H9 (cell line): ENCODE measurements around the gene XRCC2. TPM values are rescaled to one million over a fixed set of nuclear protein-coding genes. Genes with fewer than 3 reads are reported as not detected.

Source experiments
- DNase-seq: peaks from one replicate; pipeline ENCODE4 v3.0.0-alpha.2; 2017
- H2AFZ ChIP-seq: one replicate; pipeline ENCODE4 v1.6.1; 2013; ENCODE audit warnings: mild to moderate bottlenecking, low read length, control low read depth, moderate library complexity
- H2AK5ac ChIP-seq: 2 replicates; pipeline ENCODE4 v1.6.1; 2013; ENCODE audit warnings: low read length, control low read depth, mixed read lengths; ENCODE audit not compliant: insufficient read length
- H2BK120ac ChIP-seq: one replicate; pipeline ENCODE4 v1.6.1; 2013; ENCODE audit warnings: low read depth, mild to moderate bottlenecking, low read length, control low read depth, inconsistent platforms; ENCODE audit not compliant: poor library complexity, severe bottlenecking
- H2BK12ac ChIP-seq: 2 replicates; pipeline ENCODE4 v1.6.1; 2013; ENCODE audit warnings: low read length, control low read depth, mixed read lengths, low read depth; ENCODE audit not compliant: insufficient read length
- H2BK15ac ChIP-seq: 2 replicates; pipeline ENCODE4 v1.6.1; 2013; ENCODE audit warnings: low read depth, low read length, control low read depth
- H2BK20ac ChIP-seq: one replicate; pipeline ENCODE4 v1.6.1; 2013; ENCODE audit warnings: low read depth, mild to moderate bottlenecking, low read length, control low read depth, inconsistent platforms; ENCODE audit not compliant: poor library complexity, severe bottlenecking
- H2BK5ac ChIP-seq: 2 replicates; pipeline ENCODE4 v1.6.1; 2013; ENCODE audit warnings: low read length, control low read depth, mixed read lengths; ENCODE audit not compliant: insufficient read length
- H3K14ac ChIP-seq: 2 replicates; pipeline ENCODE4 v1.6.1; 2013; ENCODE audit warnings: low read length, control low read depth; ENCODE audit not compliant: insufficient read depth
- H3K18ac ChIP-seq: 2 replicates; pipeline ENCODE4 v1.6.1; 2013; ENCODE audit warnings: low read depth, mild to moderate bottlenecking, mixed read lengths, low read length, control low read depth; ENCODE audit not compliant: insufficient read length
- H3K23ac ChIP-seq: 2 replicates; pipeline ENCODE4 v1.6.1; 2013; ENCODE audit warnings: low read length, control low read depth, mixed read lengths, low read depth; ENCODE audit not compliant: insufficient read length
- H3K23me2 ChIP-seq: 2 replicates; pipeline ENCODE4 v1.6.1; 2013; ENCODE audit warnings: low read depth, mild to moderate bottlenecking, mixed read lengths, low read length, control low read depth; ENCODE audit not compliant: insufficient read length, poor library complexity, severe bottlenecking
- H3K27ac ChIP-seq: 2 replicates; pipeline ENCODE4 v1.5.1; 2013; ENCODE audit warnings: low read length, control low read depth, mixed read lengths, low read depth; ENCODE audit not compliant: insufficient read length
- H3K27me3 ChIP-seq: 2 replicates; pipeline ENCODE4 v1.6.1; 2013; ENCODE audit warnings: low read length, control low read depth, inconsistent platforms; ENCODE audit not compliant: insufficient read depth
- H3K4ac ChIP-seq: 2 replicates; pipeline ENCODE4 v1.6.1; 2013; ENCODE audit warnings: low read depth, mild to moderate bottlenecking, control low read depth, inconsistent platforms, low read length, moderate library complexity
- H3K4me1 ChIP-seq: 2 replicates; pipeline ENCODE4 v1.6.1; 2013; ENCODE audit warnings: low read length, control low read depth, inconsistent platforms; ENCODE audit not compliant: insufficient read depth
- H3K4me2 ChIP-seq: 2 replicates; pipeline ENCODE4 v1.6.1; 2013; ENCODE audit warnings: low read length, control low read depth, mixed read lengths; ENCODE audit not compliant: insufficient read length, insufficient read depth
- H3K56ac ChIP-seq: 2 replicates; pipeline ENCODE4 v1.6.1; 2013; ENCODE audit warnings: low read depth, mild to moderate bottlenecking, mixed read lengths, low read length, control low read depth; ENCODE audit not compliant: insufficient read length
- H3K79me1 ChIP-seq: 2 replicates; pipeline ENCODE4 v1.6.1; 2013; ENCODE audit warnings: low read depth, mild to moderate bottlenecking, moderate library complexity, low read length, control low read depth, inconsistent platforms; ENCODE audit not compliant: insufficient read depth, poor library complexity, severe bottlenecking
- H3K79me2 ChIP-seq: 2 replicates; pipeline ENCODE4 v1.6.1; 2013; ENCODE audit warnings: low read length, control low read depth, inconsistent platforms; ENCODE audit not compliant: insufficient read depth
- H3K9ac ChIP-seq: 2 replicates; pipeline ENCODE4 v1.6.1; 2013; ENCODE audit warnings: low read length, control low read depth, mixed read lengths; ENCODE audit not compliant: insufficient read length; ENCODE audit errors: extremely low read depth
- H3K9me3 ChIP-seq: one replicate; pipeline ENCODE4 v1.6.1; 2013; ENCODE audit warnings: low read depth, low read length, inconsistent platforms; ENCODE audit not compliant: control insufficient read depth
- H3T11ph ChIP-seq: one replicate; pipeline ENCODE4 v1.6.1; 2013; ENCODE audit warnings: mild to moderate bottlenecking, low read length, control low read depth, inconsistent platforms
- H4K20me1 ChIP-seq: one replicate; pipeline ENCODE4 v1.6.1; 2013; ENCODE audit not compliant: control insufficient read depth, insufficient read length, insufficient read depth
- H4K5ac ChIP-seq: 2 replicates; pipeline ENCODE4 v1.6.1; 2013; ENCODE audit warnings: low read depth, mild to moderate bottlenecking, mixed read lengths, low read length, control low read depth; ENCODE audit not compliant: insufficient read length
- H4K8ac ChIP-seq: replicated peaks from 2 replicates; pipeline ENCODE4 v1.6.1; 2013; ENCODE audit warnings: low read length, control low read depth, mixed read lengths, low read depth; ENCODE audit not compliant: insufficient read length
- H4K91ac ChIP-seq: 2 replicates; pipeline ENCODE4 v1.6.1; 2013; ENCODE audit warnings: low read depth, mild to moderate bottlenecking, moderate library complexity, mixed read lengths, low read length, control low read depth; ENCODE audit not compliant: insufficient read length
- H3K27ac Mint-ChIP-seq, 3 experiments: 2 replicates in 2 of 3; 3 replicates in 1 of 3; pipeline ENCODE4 v1.8.0; 2020 to 2021; ENCODE audit warnings: mixed read lengths in 3 of 3, mild to moderate bottlenecking in 1 of 3, moderate library complexity in 1 of 3
- H3K27me3 Mint-ChIP-seq: 2 replicates; pipeline ENCODE4 v1.8.0; 2021; ENCODE audit warnings: low read depth, mild to moderate bottlenecking, moderate library complexity, mixed read lengths
- H3K36me3 Mint-ChIP-seq, 3 experiments: 2 replicates in 2 of 3; 3 replicates in 1 of 3; pipeline ENCODE4 v1.8.0; 2020 to 2021; ENCODE audit warnings: low read depth in 3 of 3, mixed read lengths in 3 of 3; ENCODE audit not compliant: insufficient read depth in 1 of 3
- H3K4me1 Mint-ChIP-seq, 2 experiments: 2 replicates each; pipeline ENCODE4 v1.8.0; 2020; ENCODE audit warnings: mixed read lengths in 2 of 2
- H3K4me3 Mint-ChIP-seq, 2 experiments: 2 replicates in 1 of 2; 3 replicates in 1 of 2; pipeline ENCODE4 v1.8.0; 2020 to 2021; ENCODE audit warnings: mild to moderate bottlenecking in 2 of 2, mixed read lengths in 2 of 2, moderate library complexity in 1 of 2
- H3K9me3 Mint-ChIP-seq, 2 experiments: 2 replicates in 1 of 2; 3 replicates in 1 of 2; pipeline ENCODE4 v1.8.0; 2020; ENCODE audit warnings: mild to moderate bottlenecking in 2 of 2, mixed read lengths in 2 of 2, moderate library complexity in 1 of 2
- WGBS: extraction: QIAGEN DNeasy Blood & Tissue Kit; methylation state at CpG from one replicate; pipeline ENCODE4 v1.1.7; 2013; ENCODE audit warnings: missing lambda C conversion rate, low lambda C conversion rate, mixed read lengths; ENCODE audit not compliant: insufficient read length; ENCODE audit errors: extremely low coverage; 5-methylcytosine and 5-hydroxymethylcytosine counted together
- total RNA-seq: library from RNA; stranded (reverse); gene quantifications from 2 replicates; pipeline ENCODE4 v1.2.1, GENCODE V29; 2021
- TF ChIP-seq, protein P1 (sequence below): fragments of 200-600 bp; sonication (generic); conservative IDR thresholded peaks from 3 replicates; pipeline ENCODE4 v1.8.0; 2021; ENCODE audit warnings: antibody characterized with exemption, mild to moderate bottlenecking

Gene XRCC2
- total RNA-seq, 1 experiment from 2014 or later = 22.8 TPM

DNA sequence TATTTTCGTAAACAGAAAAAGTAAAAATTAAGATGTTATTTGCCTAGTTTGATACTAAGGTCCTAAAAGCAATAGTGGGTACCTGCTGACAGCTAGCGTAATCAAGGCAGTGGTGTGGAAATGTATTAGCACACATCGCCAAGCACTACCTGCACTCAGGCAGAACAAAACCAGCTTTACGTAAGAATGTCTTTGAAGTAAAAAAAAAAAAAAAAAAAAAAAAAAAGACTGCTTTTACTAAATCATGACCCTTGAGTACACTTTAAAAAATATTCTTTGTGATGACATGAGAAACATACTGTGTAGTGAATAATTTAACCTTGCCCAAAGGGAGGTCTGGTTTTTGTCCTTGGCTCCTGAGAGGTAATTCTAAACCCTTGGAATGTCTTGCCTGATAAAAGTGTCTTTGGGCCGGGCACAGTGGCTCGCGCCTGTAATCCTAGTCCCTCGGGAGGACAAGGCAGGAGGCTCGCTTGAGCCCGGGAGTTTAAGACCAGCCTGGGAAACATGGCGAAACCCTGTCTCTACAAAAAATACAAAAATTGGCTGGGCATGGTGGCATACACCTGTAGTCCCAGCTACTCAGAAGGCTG lies 12.7 kb downstream of the XRCC2 start:
- Histone ChIP-seq H4K91ac (no peak overlapping the region), H3K9me3 (no peaks in the 10 kb centered on the region), H3K4me1 (no peaks in the 10 kb centered on the region), H3K9ac (no peak overlapping the region), H4K8ac (no peak overlapping the region), H3K79me1 (peaks cover 18% of the 10 kb centered on the region), H3K14ac (no peak overlapping the region), H2BK15ac (no peak overlapping the region), H2AFZ (no peak overlapping the region), H3K56ac (no peak overlapping the region), H4K5ac (no peak overlapping the region), H4K20me1 (no peaks in the 10 kb centered on the region), H3K27me3 (no peaks in the 10 kb centered on the region), H2BK120ac (no peak overlapping the region), H2BK20ac (no peak overlapping the region), H2BK5ac (no peak overlapping the region), H3K18ac (no peak overlapping the region), H3K4ac (no peak overlapping the region), H3K79me2 (peaks cover 21% of the 10 kb centered on the region), H2AK5ac (no peak overlapping the region), H3K27ac (no peak overlapping the region), H3K23ac (no peak overlapping the region), H3T11ph (no peak overlapping the region), H3K23me2 (no peaks in the 10 kb centered on the region), H2BK12ac (no peak overlapping the region), H3K4me2 (no peak overlapping the region)
- Mint-ChIP-seq H3K27me3 (no peaks in the 10 kb centered on the region), H3K4me3 (no peak overlapping the region), H3K9me3 (no peaks in the 10 kb centered on the region), H3K27ac (peak overlapping the region in 1 of 3 experiments; percentile 24; a peak in 2 of 7 replicates), H3K4me1 (0 out of 4 replicates have a peak, but pooled peaks cover 0 to 4% of the 10 kb centered on the region in 2 experiments), H3K36me3 (peaks cover 41 to 51% (median 49%) of the 10 kb centered on the region in 3 experiments)
- WGBS = no CpG with 5 or more reads among the region's 11 CpGs
- TF ChIP-seq, protein P1, sequence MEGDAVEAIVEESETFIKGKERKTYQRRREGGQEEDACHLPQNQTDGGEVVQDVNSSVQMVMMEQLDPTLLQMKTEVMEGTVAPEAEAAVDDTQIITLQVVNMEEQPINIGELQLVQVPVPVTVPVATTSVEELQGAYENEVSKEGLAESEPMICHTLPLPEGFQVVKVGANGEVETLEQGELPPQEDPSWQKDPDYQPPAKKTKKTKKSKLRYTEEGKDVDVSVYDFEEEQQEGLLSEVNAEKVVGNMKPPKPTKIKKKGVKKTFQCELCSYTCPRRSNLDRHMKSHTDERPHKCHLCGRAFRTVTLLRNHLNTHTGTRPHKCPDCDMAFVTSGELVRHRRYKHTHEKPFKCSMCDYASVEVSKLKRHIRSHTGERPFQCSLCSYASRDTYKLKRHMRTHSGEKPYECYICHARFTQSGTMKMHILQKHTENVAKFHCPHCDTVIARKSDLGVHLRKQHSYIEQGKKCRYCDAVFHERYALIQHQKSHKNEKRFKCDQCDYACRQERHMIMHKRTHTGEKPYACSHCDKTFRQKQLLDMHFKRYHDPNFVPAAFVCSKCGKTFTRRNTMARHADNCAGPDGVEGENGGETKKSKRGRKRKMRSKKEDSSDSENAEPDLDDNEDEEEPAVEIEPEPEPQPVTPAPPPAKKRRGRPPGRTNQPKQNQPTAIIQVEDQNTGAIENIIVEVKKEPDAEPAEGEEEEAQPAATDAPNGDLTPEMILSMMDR = no peak
- DNase-seq = no peak
